ENCODE measurements around the gene UQCC5.

The UQCC5 gene

GRCh38 chr3:52504977-52505376, 31.4 kb upstream of the UQCC5 start:
- no peak for DNase-seq

GRCh38 chr3:52506266-52506966, 30.0 kb upstream of the UQCC5 start:
- no peak for DNase-seq

- no peak for DNase-seq
Measured at GRCh38 chr3:52507359-52507758, 29.0 kb upstream of the UQCC5 start.

GRCh38 chr3:52509753-52510328, 26.6 kb upstream of the UQCC5 start:
- no peak for DNase-seq

- DNase-seq: no peak
Measured at GRCh38 chr3:52511509-52511908, 24.9 kb upstream of the UQCC5 start.

GRCh38 chr3:52512105-52512504, 24.3 kb upstream of the UQCC5 start:
- no peak for DNase-seq

GRCh38 chr3:52512727-52513126, 23.7 kb upstream of the UQCC5 start:
- DNase-seq: no peak

GRCh38 chr3:52513281-52513680, 23.1 kb upstream of the UQCC5 start:
- DNase-seq: no peak

- no peak for DNase-seq
Measured at GRCh38 chr3:52514576-52514975, 21.8 kb upstream of the UQCC5 start.

GRCh38 chr3:52515192-52515591, 21.2 kb upstream of the UQCC5 start:
- DNase-seq: no peak

GRCh38 chr3:52516509-52517195, 19.8 kb upstream of the UQCC5 start:
- DNase-seq: no peak

- DNase-seq: no peak
Measured at GRCh38 chr3:52517796-52518722, 18.3 kb upstream of the UQCC5 start.

- DNase-seq: no peak
Measured at GRCh38 chr3:52518723-52519444, 17.5 kb upstream of the UQCC5 start.

GRCh38 chr3:52519445-52520140, 16.8 kb upstream of the UQCC5 start:
- DNase-seq: no peak

- no peak for DNase-seq
Measured at GRCh38 chr3:52520141-52520667, 16.2 kb upstream of the UQCC5 start.

- DNase-seq: no peak
Measured at GRCh38 chr3:52520716-52521487, 15.5 kb upstream of the UQCC5 start.

- DNase-seq: no peak
Measured at GRCh38 chr3:52521488-52521824, 14.9 kb upstream of the UQCC5 start.

- DNase-seq: no peak
Measured at GRCh38 chr3:52521881-52522650, 14.3 kb upstream of the UQCC5 start.

- no peak for DNase-seq
Measured at GRCh38 chr3:52522651-52523251, 13.7 kb upstream of the UQCC5 start.

Measured in activated CD4-positive, CD25-positive, alpha-beta regulatory T cell (primary cell).